Ectodermal cell (in vitro differentiated cells): ENCODE data around the gene EHD1.

Experiments
- H3K27ac ChIP-seq: 2 replicates; pipeline ENCODE4 v1.7.0; 2013; ENCODE audit warnings: mild to moderate bottlenecking, low read depth, low read length; ENCODE audit not compliant: insufficient read depth, poor library complexity, severe bottlenecking
- H3K27me3 ChIP-seq: 2 replicates; pipeline ENCODE4 v1.7.0; 2013; ENCODE audit warnings: mild to moderate bottlenecking, low read length; ENCODE audit not compliant: insufficient read depth, control insufficient read depth, poor library complexity, severe bottlenecking
- H3K36me3 ChIP-seq: one replicate; pipeline ENCODE4 v1.7.0; 2013; ENCODE audit warnings: low read length; ENCODE audit not compliant: control insufficient read depth, insufficient read depth
- H3K4me1 ChIP-seq: one replicate; pipeline ENCODE4 v1.7.0; 2013; ENCODE audit warnings: low read length; ENCODE audit not compliant: control insufficient read depth, insufficient read depth
- H3K4me3 ChIP-seq: 2 replicates; pipeline ENCODE4 v1.7.0; 2013; ENCODE audit warnings: low read depth, low read length, control low read depth; ENCODE audit not compliant: insufficient read depth
- H3K9me3 ChIP-seq: 2 replicates; pipeline ENCODE4 v1.7.0; 2013; ENCODE audit warnings: mild to moderate bottlenecking, low read length, moderate library complexity; ENCODE audit not compliant: control insufficient read depth
- WGBS, 2 experiments: methylation state at CpG; one replicate each; pipeline ENCODE4 v1.1.7; 2013; ENCODE audit warnings: missing lambda C conversion rate in 2 of 2; 5-methylcytosine and 5-hydroxymethylcytosine counted together

The EHD1 gene

DNA sequence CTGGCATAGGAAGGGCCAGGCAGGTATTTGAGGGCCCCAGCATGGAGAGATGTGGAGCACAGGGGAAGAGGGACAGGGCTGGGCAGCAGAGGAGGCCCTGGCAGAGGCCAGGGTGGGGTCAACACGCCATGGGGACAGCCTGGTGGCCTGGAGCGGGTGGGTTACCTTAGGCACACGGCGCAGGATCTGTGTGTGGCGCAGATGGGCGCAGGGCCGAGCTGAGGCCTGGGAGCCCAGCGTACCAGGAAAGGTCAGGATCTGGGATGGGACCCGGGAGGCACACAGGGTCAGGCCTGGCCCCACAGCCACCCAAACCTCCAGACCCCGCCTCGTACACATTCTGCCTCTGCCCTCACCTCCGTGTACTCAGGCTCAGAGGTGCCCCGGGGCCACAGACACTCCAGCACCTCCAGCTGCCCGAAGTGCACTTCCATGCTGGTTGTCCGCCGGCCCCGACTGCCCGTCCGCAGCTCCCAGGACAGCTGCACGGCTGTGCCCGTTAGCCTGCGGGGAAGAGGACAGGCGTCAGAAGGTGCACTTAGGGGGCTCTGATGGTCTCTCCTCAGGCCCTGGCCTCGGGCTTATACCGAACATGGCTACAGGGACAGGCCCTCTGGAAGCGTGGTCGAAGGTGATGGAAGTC lies 32.2 kb upstream of the EHD1 start:
- Histone ChIP-seq H3K4me1 (peaks cover 4% of the 10 kb centered on the region), H3K27me3 (no peaks in the 10 kb centered on the region), H3K27ac (no peak overlapping the region), H3K4me3 (no peak overlapping the region), H3K9me3 (no peaks in the 10 kb centered on the region), H3K36me3 (peaks cover 9% of the 10 kb centered on the region)
- WGBS, 2 experiments, result 95 to 96% methylated on average over 27 of the region's 27 CpGs

- H3K36me3 ChIP-seq, result peaks cover 9% of the 10 kb centered on the region
- H3K4me1 ChIP-seq, result no peaks in the 10 kb centered on the region
- no peak overlapping the region for H3K27ac ChIP-seq
- no peaks in the 10 kb centered on the region for H3K9me3 ChIP-seq
- H3K4me3 ChIP-seq, result no peak overlapping the region
- H3K27me3 ChIP-seq, result no peaks in the 10 kb centered on the region
- WGBS, 2 experiments, result 93 to 94% methylated on average over 39 of the region's 39 CpGs
These were observed 31.4 kb upstream of the EHD1 start for GRCh38 chr11:64909653-64910343.

GRCh38 chr11:64908766-64909165 lies 30.3 kb upstream of the EHD1 start:
- no peak overlapping the region for H3K4me3 ChIP-seq
- WGBS, 2 experiments, result 94% methylated on average over 11 of the region's 11 CpGs
- H3K4me1 ChIP-seq, result no peaks in the 10 kb centered on the region
- H3K27ac ChIP-seq, result no peak overlapping the region
- no peaks in the 10 kb centered on the region for H3K9me3 ChIP-seq
- H3K27me3 ChIP-seq, result no peaks in the 10 kb centered on the region
- H3K36me3 ChIP-seq, result peaks cover 9% of the 10 kb centered on the region

- peaks cover 9% of the 10 kb centered on the region for H3K36me3 ChIP-seq
- H3K27me3 ChIP-seq, result no peaks in the 10 kb centered on the region
- H3K9me3 ChIP-seq, result no peaks in the 10 kb centered on the region
- 94 to 96% methylated on average over 13 of the region's 13 CpGs for WGBS, 2 experiments
- no peak overlapping the region for H3K27ac ChIP-seq
- H3K4me3 ChIP-seq, result no peak overlapping the region
- no peaks in the 10 kb centered on the region for H3K4me1 ChIP-seq
These were observed 27.9 kb upstream of the EHD1 start for GRCh38 chr11:64906314-64906635.

DNA sequence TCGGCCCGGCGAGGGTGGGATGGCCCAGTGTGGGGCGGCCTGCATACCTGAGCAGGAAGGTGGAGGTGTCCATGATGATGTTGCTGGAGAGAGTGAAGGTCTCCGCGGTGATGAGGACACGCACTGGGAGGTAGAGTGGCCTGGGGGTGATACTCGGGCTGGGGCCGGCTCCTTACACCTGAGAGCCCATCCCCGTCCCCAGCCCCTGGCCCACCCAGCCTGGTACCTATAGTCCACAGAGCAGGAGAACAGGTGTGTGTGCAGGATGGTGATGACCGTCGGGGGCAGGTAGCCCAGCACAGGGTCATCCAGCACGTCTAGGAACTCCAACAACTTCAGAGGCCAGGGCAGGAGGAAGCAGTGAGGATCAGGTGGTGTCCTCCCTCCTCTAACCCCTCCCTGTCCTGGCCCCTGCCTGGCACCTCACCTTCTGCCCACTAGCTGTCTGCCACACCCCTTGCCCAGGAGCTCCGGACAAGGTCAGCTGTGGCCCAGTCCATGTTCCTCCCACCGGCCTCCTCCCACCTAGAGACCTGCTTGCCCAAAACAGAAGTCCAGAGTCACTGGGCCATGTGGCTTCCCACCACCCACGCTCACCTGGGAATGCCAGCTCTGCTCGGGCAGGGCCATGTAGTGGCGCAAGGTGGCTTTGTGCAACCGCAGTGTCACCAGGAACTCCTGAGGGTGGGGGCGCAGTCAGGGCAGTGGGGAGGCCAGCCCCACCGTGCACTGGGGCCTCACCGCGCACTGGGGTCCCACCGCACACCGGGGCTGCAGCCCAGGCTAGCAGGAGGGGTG lies 27.3 kb upstream of the EHD1 start:
- no peaks in the 10 kb centered on the region for H3K9me3 ChIP-seq
- no peaks in the 10 kb centered on the region for H3K27me3 ChIP-seq
- no peaks in the 10 kb centered on the region for H3K4me1 ChIP-seq
- no peak overlapping the region for H3K27ac ChIP-seq
- H3K4me3 ChIP-seq, result no peak overlapping the region
- 96 to 97% methylated on average over 25 of the region's 25 CpGs for WGBS, 2 experiments
- H3K36me3 ChIP-seq, result peaks cover 9% of the 10 kb centered on the region

GRCh38 chr11:64903291-64903833 lies 24.9 kb upstream of the EHD1 start:
- WGBS, 2 experiments, result 96% methylated on average over 23 of the region's 23 CpGs
- no peak overlapping the region for H3K4me3 ChIP-seq
- peaks cover 3% of the 10 kb centered on the region for H3K36me3 ChIP-seq
- H3K9me3 ChIP-seq, result no peaks in the 10 kb centered on the region
- no peak overlapping the region for H3K27ac ChIP-seq
- no peaks in the 10 kb centered on the region for H3K27me3 ChIP-seq
- no peaks in the 10 kb centered on the region for H3K4me1 ChIP-seq

GRCh38 chr11:64902102-64902900 lies 23.9 kb upstream of the EHD1 start:
- H3K36me3 ChIP-seq, result peaks cover 3% of the 10 kb centered on the region
- H3K9me3 ChIP-seq, result no peaks in the 10 kb centered on the region
- no peak overlapping the region for H3K27ac ChIP-seq
- H3K4me3 ChIP-seq, result no peak overlapping the region
- no peaks in the 10 kb centered on the region for H3K4me1 ChIP-seq
- WGBS, 2 experiments, result 93 to 94% methylated on average over 30 of the region's 30 CpGs
- H3K27me3 ChIP-seq, result no peaks in the 10 kb centered on the region

- WGBS, 2 experiments, result 95% methylated on average over 17 of the region's 17 CpGs
- no peaks in the 10 kb centered on the region for H3K4me1 ChIP-seq
- no peaks in the 10 kb centered on the region for H3K9me3 ChIP-seq
- no peak overlapping the region for H3K27ac ChIP-seq
- H3K36me3 ChIP-seq, result no peaks in the 10 kb centered on the region
- no peak overlapping the region for H3K4me3 ChIP-seq
- no peaks in the 10 kb centered on the region for H3K27me3 ChIP-seq
These were observed 22.4 kb upstream of the EHD1 start for GRCh38 chr11:64900774-64901173.

GRCh38 chr11:64900263-64900678 lies 21.9 kb upstream of the EHD1 start:
- Histone ChIP-seq H3K9me3 (no peaks in the 10 kb centered on the region), H3K27me3 (no peaks in the 10 kb centered on the region), H3K4me1 (no peaks in the 10 kb centered on the region), H3K27ac (no peak overlapping the region), H3K36me3 (no peaks in the 10 kb centered on the region), H3K4me3 (no peak overlapping the region)
- WGBS, 2 experiments, result 93 to 95% methylated on average over 14 of the region's 14 CpGs
